Heart left ventricle (tissue), 13 donors: ENCODE measurements around the gene ERP27.

Experiments
- CTCF ChIP-seq, 12 donors: fragments of 200-600 bp; sonication (generic) in 4 of 12; IDR thresholded peaks; one replicate each; pipeline versions ENCODE4 v1.5.0 to v1.8.0; 2018 to 2022; ENCODE audit warnings: antibody characterized with exemption in 12 of 12, mild to moderate bottlenecking in 5 of 12
- POLR2A ChIP-seq, 2 donors: fragments of 450-650 bp; IDR thresholded peaks; one replicate each; pipeline ENCODE4 v1.6.1; 2017; ENCODE audit warnings: antibody characterized with exemption in 2 of 2, mild to moderate bottlenecking in 2 of 2, moderate library complexity in 2 of 2
- donor health status: ischemic (EF 13 %, LVEDD 7.1; RV severe dilation, severe dysfunction).
- donor health status: DM: no; HTN: yes; CAD: no.
- donor health status: DM: no; HTN: no; CAD: no.
- donor health status: ischemic (EF 25% LVEDD 6.9; RV normal size, moderate dysfunction).
- donor health status: ischemic (EF 25% LVEDD 5.7; RV mildly dilated, moderate dysfunction).
- donor health status: ischemic (EF 35%, LVEDD 5.7; RV mildly dilated, moderate dysfunction).
- donor health status: nonischemic (EF 11% LVEDD 7.7; RV severe dilation, severe dysfunction).
- donor health status: DM: yes; HTN: yes; CAD: no.
- donor health status: PGD.
- donor health status: ischemic (EF 29% LVEDD 5.4; RV normal size, mild dysfunction).
- donor health status: nonischemic (EF 23%, LVEDD 6.1; RV moderate dilation, normal function).

GRCh38 chr12:14964406-14964805 lies 26.1 kb upstream of the ERP27 start:
- TF ChIP-seq CTCF (IDR thresholded peaks at IDR 0.05) = no peak
- no peak for TF ChIP-seq POLR2A (IDR thresholded peaks at IDR 0.05)
